ENCODE results near the gene CPPED1.
"Not testable (repeated sequence)": the region's sequence is repeated elsewhere in the genome, so short reads cannot be mapped to it uniquely, and the experiment has no call there.

The CPPED1 gene

GRCh38 chr16:12769525-12769924 lies 34.2 kb downstream of the CPPED1 start:
- in situ Hi-C loops (cut with HindIII; ENCODE audit: low sequenced_read_pairs), result no loop called here

- in situ Hi-C loops (cut with HindIII; ENCODE audit: low sequenced_read_pairs), result no loop called here
These were observed 35.8 kb downstream of the CPPED1 start for GRCh38 chr16:12767897-12768296.

- in situ Hi-C loops (cut with HindIII; ENCODE audit: low sequenced_read_pairs), result no loop called here
These were observed 36.8 kb downstream of the CPPED1 start for GRCh38 chr16:12766853-12767252.

GRCh38 chr16:12766208-12766607 lies 37.5 kb downstream of the CPPED1 start:
- in situ Hi-C loops (cut with HindIII; ENCODE audit: low sequenced_read_pairs), result not testable (repeated sequence)

GRCh38 chr16:12764813-12765488 lies 38.7 kb downstream of the CPPED1 start:
- in situ Hi-C loops (cut with HindIII; ENCODE audit: low sequenced_read_pairs), result no loop called here

GRCh38 chr16:12763517-12763916 lies 40.2 kb downstream of the CPPED1 start:
- in situ Hi-C loops (cut with HindIII; ENCODE audit: low sequenced_read_pairs), result no loop called here

- in situ Hi-C loops (cut with HindIII; ENCODE audit: low sequenced_read_pairs), result no loop called here
These were observed 42.7 kb downstream of the CPPED1 start for GRCh38 chr16:12760819-12761611.

GRCh38 chr16:12758670-12759558 lies 44.8 kb downstream of the CPPED1 start:
- in situ Hi-C loops (cut with HindIII; ENCODE audit: low sequenced_read_pairs), result no loop called here

GRCh38 chr16:12758031-12758669 lies 45.5 kb downstream of the CPPED1 start:
- in situ Hi-C loops (cut with HindIII; ENCODE audit: low sequenced_read_pairs), result no loop called here

- in situ Hi-C loops (cut with HindIII; ENCODE audit: low sequenced_read_pairs), result no loop called here
These were observed 46.1 kb downstream of the CPPED1 start for GRCh38 chr16:12757546-12757945.

- in situ Hi-C loops (cut with HindIII; ENCODE audit: low sequenced_read_pairs), result loop anchor here (5.0 kb wide), 1 partner anchor 123 kb away; no protein-coding TSS in a partner anchor
These were observed 48.7 kb downstream of the CPPED1 start for GRCh38 chr16:12754824-12755543.

- in situ Hi-C loops (cut with HindIII; ENCODE audit: low sequenced_read_pairs), result loop anchor here (5.0 kb wide), 1 partner anchor 121 kb away; no protein-coding TSS in a partner anchor
These were observed 50.3 kb downstream of the CPPED1 start for GRCh38 chr16:12753203-12754023.

GRCh38 chr16:12752159-12752558 lies 51.5 kb downstream of the CPPED1 start:
- in situ Hi-C loops (cut with HindIII; ENCODE audit: low sequenced_read_pairs), result loop anchor here (5.0 kb wide), 1 partner anchor 120 kb away; no protein-coding TSS in a partner anchor

- in situ Hi-C loops (cut with HindIII; ENCODE audit: low sequenced_read_pairs), result loop anchor here (5.0 kb wide), 1 partner anchor 118 kb away; no protein-coding TSS in a partner anchor
These were observed 53.2 kb downstream of the CPPED1 start for GRCh38 chr16:12750554-12750918.

GRCh38 chr16:12749076-12749475 lies 54.6 kb downstream of the CPPED1 start:
- in situ Hi-C loops (cut with HindIII; ENCODE audit: low sequenced_read_pairs), result no loop called here

GRCh38 chr16:12747827-12748226 lies 55.9 kb downstream of the CPPED1 start:
- in situ Hi-C loops (cut with HindIII; ENCODE audit: low sequenced_read_pairs), result no loop called here

GRCh38 chr16:12747261-12747660 lies 56.4 kb downstream of the CPPED1 start:
- in situ Hi-C loops (cut with HindIII; ENCODE audit: low sequenced_read_pairs), result no loop called here

- in situ Hi-C loops (cut with HindIII; ENCODE audit: low sequenced_read_pairs), result no loop called here
These were observed 58.8 kb downstream of the CPPED1 start for GRCh38 chr16:12744860-12745259.

GRCh38 chr16:12742741-12743140 lies 60.9 kb downstream of the CPPED1 start:
- in situ Hi-C loops (cut with HindIII; ENCODE audit: low sequenced_read_pairs), result no loop called here
